WTC11 (cell line): ENCODE results near the gene RND3.

ENCODE experiments used
- ATF1 ChIP-seq: sonication (generic); formaldehyde crosslinking; IDR thresholded peaks from 2 replicates; pipeline ENCODE4 v1.8.1; 2023; ENCODE audit warnings: mild to moderate bottlenecking, moderate library complexity, missing genetic modification reagents
- ATF2 ChIP-seq: sonication (generic); formaldehyde crosslinking; IDR thresholded peaks from 2 replicates; pipeline ENCODE4 v1.8.1; 2022; ENCODE audit warnings: low read depth, missing genetic modification reagents, borderline replicate concordance
- ATF3 ChIP-seq: sonication (generic); formaldehyde crosslinking; conservative IDR thresholded peaks from 2 replicates; pipeline ENCODE4 v1.8.1; 2022; ENCODE audit warnings: mild to moderate bottlenecking, missing genetic modification reagents
- CTCF ChIP-seq: fragments of 200-600 bp; IDR thresholded peaks from 2 replicates; pipeline ENCODE4 v1.8.0; 2022; ENCODE audit warnings: antibody characterized with exemption
- MXD4 ChIP-seq: fragments of 250-450 bp; sonication (Bioruptor Pico); IDR thresholded peaks from 2 replicates; pipeline ENCODE4 v1.8.0; 2021; ENCODE audit warnings: mild to moderate bottlenecking, moderate library complexity, borderline replicate concordance
- NR1H2 ChIP-seq: sonication (generic); formaldehyde crosslinking; IDR thresholded peaks from 2 replicates; pipeline ENCODE4 v1.9.0; 2021; ENCODE audit warnings: mild to moderate bottlenecking, moderate library complexity, missing genetic modification reagents
- NR2C2 ChIP-seq: sonication (generic); formaldehyde crosslinking; IDR thresholded peaks from 2 replicates; pipeline ENCODE4 v1.8.0; 2022; ENCODE audit warnings: mild to moderate bottlenecking, missing genetic modification reagents
- PREB ChIP-seq: sonication (generic); formaldehyde crosslinking; IDR thresholded peaks from 2 replicates; pipeline ENCODE4 v1.8.1; 2022; ENCODE audit warnings: mild to moderate bottlenecking, missing genetic modification reagents, moderate library complexity, borderline replicate concordance
- USF1 ChIP-seq: sonication (generic); formaldehyde crosslinking; IDR thresholded peaks from 2 replicates; pipeline ENCODE4 v1.8.0; 2022; ENCODE audit warnings: mild to moderate bottlenecking, missing genetic modification reagents
- ZBTB43 ChIP-seq: sonication (generic); formaldehyde crosslinking; IDR thresholded peaks from 2 replicates; pipeline ENCODE4 v1.8.1; 2023; ENCODE audit warnings: mild to moderate bottlenecking, missing genetic modification reagents
- ZNF232 ChIP-seq: sonication (generic); formaldehyde crosslinking; IDR thresholded peaks from 2 replicates; pipeline ENCODE4 v1.8.0; 2022; ENCODE audit warnings: mild to moderate bottlenecking, missing genetic modification reagents

GRCh38 chr2:150429384-150429961, 58.0 kb downstream of the RND3 start:
- no peak for TF ChIP-seq PREB (CRISPR knock-in tag)
- no peak for TF ChIP-seq ATF3 (CRISPR knock-in tag)
- no peak for TF ChIP-seq ZBTB43 (CRISPR knock-in tag)
- TF ChIP-seq ATF1 (CRISPR knock-in tag), result no peak
- TF ChIP-seq CTCF, result no peak
- TF ChIP-seq ATF2 (CRISPR knock-in tag), result no peak
- TF ChIP-seq NR2C2 (CRISPR knock-in tag), result no peak
- no peak for TF ChIP-seq NR1H2
- TF ChIP-seq MXD4 (CRISPR knock-in tag), result no peak
- no peak for TF ChIP-seq USF1 (CRISPR knock-in tag)
- no peak for TF ChIP-seq ZNF232 (CRISPR knock-in tag)
